Measurements from ENCODE around the gene SLC33A1. TPM values are rescaled to one million over a fixed set of nuclear protein-coding genes. Genes with fewer than 3 reads are reported as not detected.

Gene SLC33A1
- total and polyA plus RNA-seq, 10 of the 15 experiments (the other 5 are each of a cell fraction or from before 2014, with no cell fraction given) = 6.4 to 25.2 (median 19.8) TPM

- no peaks in the 10 kb centered on the region for H4K20me1 ChIP-seq (ENCODE audit: control insufficient read depth, insufficient read depth)
- in situ Hi-C loops (cut with MboI) (no loop called here), intact Hi-C loops (cut with micrococcal nuclease; ENCODE audit: unreplicated experiment) (loop anchor here (5.0 kb wide), 1 partner anchor 511 kb away; no protein-coding TSS in a partner anchor)
- H3K4me2 ChIP-seq (ENCODE audit: control insufficient read depth, insufficient read depth) = no peak overlapping the region
- SMC1A ChIA-PET (ENCODE audit: uncharacterized antibody, unreplicated experiment) = interaction anchor here (1.5 kb wide), 1 partner anchor 10 kb away, joined by 4 read pairs; no protein-coding TSS in a partner anchor
- BruUV-seq (replicated peaks) = no TSS peak
- H3K9me3 ChIP-seq (replicated peaks; ENCODE audit: control insufficient read depth, insufficient read depth, low read length) = no peaks in the 10 kb centered on the region
- no peak for TF ChIP-seq SP1 (IDR thresholded peaks at IDR 0.05; ENCODE audit: low read depth, low read length)
- no peak for TF ChIP-seq NFIC (IDR thresholded peaks at IDR 0.05; ENCODE audit: low read depth, low read length)
- TF ChIP-seq RB1 (IDR thresholded peaks at IDR 0.05; ENCODE audit: borderline replicate concordance) = no peak
- no peak for TF ChIP-seq HDGF (IDR thresholded peaks at IDR 0.05)
- TF ChIP-seq EED (IDR thresholded peaks at IDR 0.05; ENCODE audit: low read depth) = no peak
- no peak for TF ChIP-seq SREBF1 (IDR thresholded peaks at IDR 0.05; ENCODE audit: low read length)
- TF ChIP-seq BACH1 (IDR thresholded peaks at IDR 0.05; ENCODE audit: borderline replicate concordance) = no peak
- ATAC-seq (no peak), FAIRE-seq (no peak), DNase-seq (ENCODE audit: low read depth, low spot score) (no peak)
- RAD21 ChIA-PET (ENCODE audit: unreplicated experiment) = interaction anchor here (0.6 kb wide), 1 partner anchor 481 kb away, joined by 4 read pairs; no protein-coding TSS in a partner anchor
- H3K79me2 ChIP-seq (ENCODE audit: control insufficient read depth, insufficient read depth, low read length) = no peaks in the 10 kb centered on the region
- WGBS (ENCODE audit: insufficient coverage, insufficient replicate concordance, low lambda C conversion rate, missing lambda C conversion rate) = 88% methylated on average over 12 of the region's 12 CpGs
- CTCF ChIA-PET = no interaction called here
- no peaks in the 10 kb centered on the region for H3K27me3 ChIP-seq (replicated peaks in 1 of 2; ENCODE audit: control insufficient read depth in 2 of 2, insufficient read depth in 2 of 2, low read length in 1 of 2)
- H2AFZ ChIP-seq (ENCODE audit: control insufficient read depth, low read depth, low read length) = no peak overlapping the region
- no peaks in the 10 kb centered on the region for H3K36me3 ChIP-seq (ENCODE audit: control insufficient read depth in 2 of 2, insufficient read depth in 2 of 2, low read length in 1 of 2)
- no peak overlapping the region for H3K27ac ChIP-seq (ENCODE audit: control insufficient read depth, insufficient read depth)
- H3K9ac ChIP-seq (ENCODE audit: control insufficient read depth, insufficient read depth, low read length) = no peak overlapping the region
- no peak overlapping the region for H3K4me3 ChIP-seq
- POLR2A ChIA-PET = interaction anchor here (0.7 to 1.2 kb wide), 2 partner anchors 12 to 59 kb away, joined by 5 to 6 read pairs; no protein-coding TSS in a partner anchor
- H3K4me1 ChIP-seq (ENCODE audit: control insufficient read depth, insufficient read depth, low read length) = no peaks in the 10 kb centered on the region
Measured at GRCh38 chr3:155863072-155863784, 9.0 kb upstream of the SLC33A1 start.

All from GM12878 (cell line).